ENCODE data around the gene GJD2. TPM values are rescaled to one million over a fixed set of nuclear protein-coding genes. Genes with fewer than 3 reads are reported as not detected.

GJD2 gene
- total and polyA plus RNA-seq, 2 of the 13 experiments (the other 11 are each of a cell fraction or from before 2014, with no cell fraction given): not detected

DNA sequence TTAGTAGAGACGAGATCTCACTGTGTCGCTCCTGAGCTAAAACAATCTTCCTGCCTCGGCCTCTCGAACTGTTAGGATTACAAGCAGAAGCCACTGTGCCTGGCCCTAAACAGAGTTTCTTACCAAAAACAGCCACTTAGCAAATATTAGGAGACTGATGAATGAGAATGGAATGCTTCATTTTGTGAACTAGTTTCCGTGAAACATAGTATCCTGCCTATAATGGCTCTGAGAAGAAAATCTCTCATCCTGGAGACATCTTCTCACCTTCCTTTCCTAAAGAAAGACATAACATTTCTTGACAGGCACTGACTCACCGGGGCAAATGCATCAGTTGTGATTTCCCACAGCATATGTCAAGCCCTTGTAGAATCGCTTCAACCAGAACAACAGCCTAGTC is 44.9 kb downstream of the GJD2 start:
- DNase-seq (ENCODE audit: low spot score) (no peak), ATAC-seq (no peak), FAIRE-seq (no peak)
- H3K9me3 ChIP-seq (ENCODE audit: low read length): no peaks in the 10 kb centered on the region
- TF ChIP-seq, protein P1, sequence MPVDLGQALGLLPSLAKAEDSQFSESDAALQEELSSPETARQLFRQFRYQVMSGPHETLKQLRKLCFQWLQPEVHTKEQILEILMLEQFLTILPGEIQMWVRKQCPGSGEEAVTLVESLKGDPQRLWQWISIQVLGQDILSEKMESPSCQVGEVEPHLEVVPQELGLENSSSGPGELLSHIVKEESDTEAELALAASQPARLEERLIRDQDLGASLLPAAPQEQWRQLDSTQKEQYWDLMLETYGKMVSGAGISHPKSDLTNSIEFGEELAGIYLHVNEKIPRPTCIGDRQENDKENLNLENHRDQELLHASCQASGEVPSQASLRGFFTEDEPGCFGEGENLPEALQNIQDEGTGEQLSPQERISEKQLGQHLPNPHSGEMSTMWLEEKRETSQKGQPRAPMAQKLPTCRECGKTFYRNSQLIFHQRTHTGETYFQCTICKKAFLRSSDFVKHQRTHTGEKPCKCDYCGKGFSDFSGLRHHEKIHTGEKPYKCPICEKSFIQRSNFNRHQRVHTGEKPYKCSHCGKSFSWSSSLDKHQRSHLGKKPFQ (CRISPR knock-in tag; IDR thresholded peaks at IDR 0.05; ENCODE audit: insufficient replicate concordance): no peak
- TF ChIP-seq HMGA1 (CRISPR knock-in tag; conservative IDR thresholded peaks at IDR 0.05): no peak
- TF ChIP-seq SP140L (CRISPR knock-in tag; IDR thresholded peaks at IDR 0.05; ENCODE audit: borderline replicate concordance): no peak
- TF ChIP-seq ZNF607 (CRISPR knock-in tag; IDR thresholded peaks at IDR 0.05; ENCODE audit: borderline replicate concordance): no peak
- no peak for TF ChIP-seq AHR (CRISPR knock-in tag; IDR thresholded peaks at IDR 0.05)
- TF ChIP-seq SP2 (CRISPR knock-in tag; IDR thresholded peaks at IDR 0.05): no peak
- TF ChIP-seq ZBTB20 (CRISPR knock-in tag; IDR thresholded peaks at IDR 0.05; ENCODE audit: borderline replicate concordance, low read depth): no peak
- TF ChIP-seq CCDC6 (CRISPR knock-in tag; IDR thresholded peaks at IDR 0.05): no peak
- no peak for TF ChIP-seq ZBTB21 (CRISPR knock-in tag; IDR thresholded peaks at IDR 0.05)
- no peak for TF ChIP-seq ZFP36 (IDR thresholded peaks at IDR 0.05; ENCODE audit: borderline replicate concordance, low read depth, low read length, partially characterized antibody)
- TF ChIP-seq ARNT (IDR thresholded peaks at IDR 0.05): no peak
- no peak overlapping the region for H3K27ac ChIP-seq (ENCODE audit: extremely low read length, insufficient read depth, low read length)
- no peak overlapping the region for H3K9ac ChIP-seq (ENCODE audit: insufficient read depth, low read depth, low read length)
- POLR2A ChIA-PET: no interaction called here
- H3K27me3 ChIP-seq (ENCODE audit: control insufficient read depth in 1 of 2, insufficient read depth in 2 of 2, low read length in 2 of 2): peaks cover 0 to 7% of the 10 kb centered on the region in 2 experiments; a peak in 1 of 5 replicates
- intact Hi-C loops (cut with micrococcal nuclease; ENCODE audit: unreplicated experiment): no loop called here
- no peak overlapping the region for H2AFZ ChIP-seq (ENCODE audit: low read length)
- CTCF ChIA-PET (ENCODE audit: low intra/inter-chr PET ratio, low total read pairs): interaction anchor here (2.1 kb wide), 1 partner anchor 210 kb away, joined by 15 read pairs; no protein-coding TSS in a partner anchor
- H3K4me3 ChIP-seq (replicated peaks in 1 of 3; ENCODE audit: insufficient read depth in 1 of 3, low read depth in 2 of 3, low read length in 3 of 3): no peak overlapping the region
- no TSS peak for BruUV-seq (replicated peaks)
- no peak overlapping the region for H3K4me2 ChIP-seq (ENCODE audit: low read depth, low read length)
- no peaks in the 10 kb centered on the region for H3K4me1 ChIP-seq (ENCODE audit: insufficient read depth, low read length)
- no peaks in the 10 kb centered on the region for H3K36me3 ChIP-seq (replicated peaks in 1 of 2; ENCODE audit: control insufficient read depth in 1 of 2, insufficient read depth in 2 of 2, low read length in 2 of 2)
- in situ Hi-C loops (cut with HindIII; ENCODE audit: extremely low pct_ligation_motif_present, low pct_unique_long_range_greater_than_20kb): loop anchor here (5.0 kb wide), 1 partner anchor 212 kb away; no protein-coding TSS in a partner anchor
- no peaks in the 10 kb centered on the region for H4K20me1 ChIP-seq (ENCODE audit: insufficient read depth, low read length)
- H3K79me2 ChIP-seq (ENCODE audit: insufficient read depth, low read length): no peaks in the 10 kb centered on the region
- WGBS (ENCODE audit: low lambda C conversion rate): 10% methylated on average over 7 of the region's 7 CpGs
